H1 (cell line): ENCODE results near the gene ERO1B. TPM values are rescaled to one million over a fixed set of nuclear protein-coding genes. Genes with fewer than 3 reads are reported as not detected.

ENCODE experiments used
- RFX5 ChIP-seq: IDR thresholded peaks from 2 replicates; pipeline ENCODE4 v1.6.1; 2011; ENCODE audit warnings: low read depth, low read length, improper control_type of control experiment, borderline replicate concordance
- polyA plus RNA-seq, 7 experiments: library from polyadenylated mRNA; depleted of rRNA in 3 of 7; stranded (reverse) in 5 of 7; unstranded in 2 of 7; fragments of >200 nt in 5 of 7; fragments of 200-250 nt in 2 of 7; gene quantifications; 1 replicate in 5 of 7; 2 replicates in 1 of 7; 4 replicates in 1 of 7; pipeline versions ENCODE4 v1.2.1 to v1.2.3, GENCODE V29; 2011 to 2013; ENCODE audit warnings: missing spikeins in 2 of 7, mixed read lengths in 2 of 7
- total RNA-seq: library from RNA; stranded (reverse); fragmentation: NEBNext Ultra II Directional; extraction: Animal tissue kit (Norgen Biotek cat#: 25700); gene quantifications from 2 replicates; pipeline ENCODE4 v1.2.1, GENCODE V29; 2021

The ERO1B gene
- total and polyA plus RNA-seq, 2 of the 8 experiments (the other 6 are each of a cell fraction or from before 2014, with no cell fraction given): 0.74 to 5.6 TPM

GRCh38 chr1:236320671-236321070 is 38.9 kb upstream of the ERO1B start (continued):
- TF ChIP-seq RFX5: no peak
